NT2/D1 (cell line): Measurements from ENCODE around the gene EXOC2.

Experiments
- SUZ12 ChIP-seq: IDR thresholded peaks from 2 replicates; pipeline ENCODE4 v1.6.1; 2011; ENCODE audit not compliant: insufficient read length, insufficient read depth; ENCODE audit errors: extremely low read depth
- YY1 ChIP-seq: IDR thresholded peaks from 2 replicates; pipeline ENCODE4 v1.6.1; 2011; ENCODE audit not compliant: insufficient read length, insufficient read depth

GRCh38 chr6:444653-445275 is 248.2 kb downstream of the EXOC2 start:
- no peak for TF ChIP-seq YY1
- no peak for TF ChIP-seq SUZ12
